Neural crest cell (in vitro differentiated cells): ENCODE results near the gene C14orf119. TPM values are rescaled to one million over a fixed set of nuclear protein-coding genes. Genes with fewer than 3 reads are reported as not detected.

Experiments
- DNase-seq: peaks from one replicate; pipeline ENCODE4 v3.0.0; 2021; ENCODE audit warnings: low read depth, mixed read lengths, low spot score
- H3K27ac Mint-ChIP-seq: one replicate; pipeline ENCODE4 v1.8.0; 2021; ENCODE audit warnings: mild to moderate bottlenecking, mixed read lengths; ENCODE audit not compliant: unreplicated experiment
- H3K27me3 Mint-ChIP-seq: 2 replicates; pipeline ENCODE4 v1.8.0; 2021; ENCODE audit warnings: low read depth, mild to moderate bottlenecking, mixed read lengths
- H3K36me3 Mint-ChIP-seq: 2 replicates; pipeline ENCODE4 v1.8.0; 2021; ENCODE audit warnings: low read depth, mild to moderate bottlenecking, mixed read lengths
- H3K4me1 Mint-ChIP-seq: 2 replicates; pipeline ENCODE4 v1.8.0; 2021; ENCODE audit warnings: mixed read lengths
- H3K4me3 Mint-ChIP-seq: one replicate; pipeline ENCODE4 v1.8.0; 2021; ENCODE audit warnings: mild to moderate bottlenecking, mixed read lengths
- H3K9me3 Mint-ChIP-seq: 2 replicates; pipeline ENCODE4 v1.8.0; 2021; ENCODE audit warnings: mixed read lengths
- CTCF ChIP-seq: fragments of 200-600 bp; sonication (generic); conservative IDR thresholded peaks from 2 replicates; pipeline ENCODE4 v1.5.0; 2021; ENCODE audit warnings: antibody characterized with exemption, mild to moderate bottlenecking
- total RNA-seq: library from RNA; stranded (reverse); gene quantifications from 2 replicates; pipeline ENCODE4 v1.2.1, GENCODE V29; 2021

Gene C14orf119
- total RNA-seq, 1 donor from 2014 or later: 48.6 TPM

DNA sequence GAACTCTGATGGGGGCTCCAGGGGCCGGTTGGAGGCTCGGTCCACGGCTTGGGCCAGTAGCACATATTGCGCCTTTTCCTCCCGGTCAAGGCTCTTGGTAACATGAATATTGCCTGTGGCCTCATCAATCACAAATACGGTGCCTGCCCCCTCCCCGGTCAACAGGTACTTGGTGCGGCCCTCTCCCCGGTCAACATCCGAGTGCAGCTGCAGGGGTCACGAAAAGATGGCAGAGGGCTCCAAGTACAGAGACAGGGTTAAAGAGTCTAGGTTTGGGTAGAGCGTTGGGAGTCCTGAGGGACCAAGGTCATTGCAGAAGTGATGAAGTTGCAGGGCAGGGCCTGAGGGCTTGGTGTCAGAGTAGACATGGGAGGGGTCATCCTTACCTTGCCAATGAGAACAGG lies 40.2 kb upstream of the C14orf119 start:
- no peak for DNase-seq
- Mint-ChIP-seq H3K9me3 (no peaks in the 10 kb centered on the region), H3K27ac (no peak overlapping the region), H3K4me1 (peaks cover 20% of the 10 kb centered on the region), H3K36me3 (peaks cover 2% of the 10 kb centered on the region), H3K4me3 (peak overlapping the region; percentile 64), H3K27me3 (peaks cover 5% of the 10 kb centered on the region)
- TF ChIP-seq CTCF: no peak

- Mint-ChIP-seq H3K27me3 (peaks cover 5% of the 10 kb centered on the region), H3K9me3 (no peaks in the 10 kb centered on the region), H3K4me1 (peaks cover 20% of the 10 kb centered on the region), H3K27ac (no peak overlapping the region), H3K4me3 (peak overlapping the region; percentile 93), H3K36me3 (peaks cover 2% of the 10 kb centered on the region)
- TF ChIP-seq CTCF: no peak
- no peak for DNase-seq
Observed at GRCh38 chr14:23055621-23056144, 39.6 kb upstream of the C14orf119 start.

DNA sequence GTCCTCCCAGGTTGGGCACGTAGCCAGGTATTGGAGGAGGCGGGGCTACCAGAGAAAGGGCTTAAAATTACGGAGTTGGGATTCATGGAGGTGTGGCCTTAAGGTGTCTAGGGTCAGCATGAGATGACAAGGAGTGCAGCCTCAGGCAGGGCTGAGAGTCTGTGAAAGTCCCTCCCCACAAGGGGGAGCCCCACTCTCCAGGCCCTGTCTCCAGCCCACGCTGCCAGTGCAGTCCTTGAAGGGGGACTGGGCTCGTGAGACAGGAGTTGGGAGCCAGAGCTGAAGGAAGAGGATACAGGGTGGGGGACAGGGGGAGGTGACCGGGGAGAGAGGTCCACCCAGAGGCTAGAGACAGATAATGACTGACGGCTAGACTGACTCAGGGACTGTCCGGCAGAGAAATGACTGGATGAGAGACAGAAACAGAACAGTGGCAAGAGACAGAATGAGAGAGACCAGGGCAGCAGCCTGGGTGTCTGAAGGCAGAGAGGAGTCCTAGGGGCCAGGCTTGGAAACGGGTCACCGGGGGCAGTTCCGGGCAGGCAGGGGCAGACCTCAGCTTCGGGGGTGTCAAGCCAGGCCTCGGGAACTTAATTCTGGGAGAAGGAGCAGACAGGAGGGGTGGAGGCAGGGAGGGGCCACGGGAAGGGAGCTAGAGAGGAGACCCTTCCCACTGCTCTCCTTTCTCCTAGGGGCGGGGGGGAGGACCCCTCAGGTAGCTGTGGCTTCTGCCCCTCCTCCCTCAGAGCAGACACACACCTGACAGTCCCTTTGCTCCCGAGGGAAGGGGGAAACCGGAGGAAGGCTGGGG lies 39.0 kb upstream of the C14orf119 start:
- H3K9me3 Mint-ChIP-seq: no peaks in the 10 kb centered on the region
- TF ChIP-seq CTCF: peak; percentile 75
- peaks cover 2% of the 10 kb centered on the region for H3K36me3 Mint-ChIP-seq
- peak overlapping the region; percentile 67 for H3K27ac Mint-ChIP-seq
- DNase-seq: peak; percentile 74
- H3K4me1 Mint-ChIP-seq: peaks cover 20% of the 10 kb centered on the region
- peak overlapping the region; percentile 93 for H3K4me3 Mint-ChIP-seq
- H3K27me3 Mint-ChIP-seq: peaks cover 5% of the 10 kb centered on the region

DNA sequence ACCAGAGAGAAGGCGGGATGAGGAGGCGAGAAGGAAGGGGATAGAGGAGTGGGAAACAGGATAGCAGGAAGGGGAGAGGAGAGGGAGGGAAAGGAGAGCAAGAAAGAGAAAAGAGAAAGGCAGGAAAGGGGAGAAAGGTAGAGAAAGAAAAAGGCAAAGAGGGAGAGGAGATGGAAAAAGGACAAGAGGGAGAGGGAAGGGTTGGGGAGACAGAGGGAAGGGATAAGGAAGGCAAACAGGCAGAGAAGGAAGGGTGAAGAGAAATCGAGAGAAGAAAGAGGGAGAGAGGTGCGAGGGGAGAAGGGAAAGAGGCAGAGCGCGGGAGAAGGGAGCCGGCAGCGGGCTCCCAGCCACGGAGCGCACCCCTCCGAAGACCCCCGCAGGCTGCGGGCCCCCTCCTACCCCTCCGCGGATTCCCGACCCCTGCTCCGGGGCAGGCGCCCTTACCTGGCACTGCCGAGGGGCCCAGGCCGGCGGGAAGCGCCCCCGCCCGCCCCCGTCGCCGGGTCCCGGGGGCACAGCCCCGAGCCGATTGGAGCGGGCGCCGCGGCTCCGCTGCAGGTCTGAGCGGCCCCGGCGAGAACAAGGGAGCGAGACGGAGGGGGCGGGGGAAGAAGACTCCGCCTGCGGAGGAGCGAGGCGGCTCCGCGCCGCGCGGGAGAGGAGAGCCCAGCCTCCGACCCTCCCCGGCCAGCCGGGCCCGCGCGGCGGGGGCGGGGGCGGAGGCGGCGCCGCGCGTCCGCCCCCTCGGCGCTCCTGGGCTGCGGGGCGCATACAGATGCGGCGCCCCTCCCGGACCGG lies 38.1 kb upstream of the C14orf119 start, which contains the start of gene CDH24:
Gene CDH24, minus strand, starts transcription at position 565 of the 801 bp plus-strand sequence. CDS start 1,787 bp downstream, outside the sequence.
- H3K27ac Mint-ChIP-seq: peak within 1 kb of the TSS; percentile 87
- peaks cover 5% of the 10 kb centered on the region for H3K27me3 Mint-ChIP-seq
- peak within 1 kb of the TSS; percentile 96 for H3K4me3 Mint-ChIP-seq
- peaks cover 4% of the 10 kb centered on the region for H3K36me3 Mint-ChIP-seq
- peaks cover 20% of the 10 kb centered on the region for H3K4me1 Mint-ChIP-seq
- no peak for TF ChIP-seq CTCF
- peak; percentile 72 for DNase-seq
- H3K9me3 Mint-ChIP-seq: no peaks in the 10 kb centered on the region
